H1 (cell line): ENCODE data around the gene SCAPER. TPM values are rescaled to one million over a fixed set of nuclear protein-coding genes. Genes with fewer than 3 reads are reported as not detected.

Experiments
- CTCF ChIA-PET: fragments of 300-600 bp; sonication (Branson Sonifier 250); formaldehyde crosslinking; loops from one replicate; lab custom pipeline; 2021; ENCODE audit not compliant: partially characterized antibody; lab: Charles Lee
- POLR2A ChIA-PET: fragments of 300-600 bp; sonication (Branson Sonifier 250); formaldehyde crosslinking; loops from one replicate; lab custom pipeline; 2021; ENCODE audit warnings: inconsistent platforms; ENCODE audit not compliant: partially characterized antibody; lab: Charles Lee
- DNase-seq, 2 experiments: peaks; one replicate each; pipeline versions ENCODE4 v3.0.0 to v3.0.0-alpha.2; 2010 to 2022; ENCODE audit warnings: low spot score in 2 of 2, low read depth in 1 of 2, mixed read lengths in 1 of 2
- FAIRE-seq: peaks from 2 replicates; lab custom pipeline; 2011; peaks lifted over from hg19 to GRCh38; lab: Jason Lieb, UNC
- H2AFZ ChIP-seq: 2 replicates; pipeline ENCODE4 v1.8.1; 2012; ENCODE audit warnings: low read length, inconsistent platforms
- H2AK5ac ChIP-seq: 2 replicates; pipeline ENCODE4 v1.6.1; 2013; ENCODE audit warnings: low read depth, low read length
- H2BK120ac ChIP-seq: replicated peaks from 2 replicates; pipeline ENCODE3; 2013; ENCODE audit warnings: low read depth, low read length, inconsistent platforms
- H2BK12ac ChIP-seq: 2 replicates; pipeline ENCODE4 v1.6.1; 2013; ENCODE audit warnings: low read depth, low read length
- H2BK15ac ChIP-seq: 2 replicates; pipeline ENCODE4 v1.6.1; 2013; ENCODE audit warnings: low read length
- H2BK20ac ChIP-seq: 2 replicates; pipeline ENCODE4 v1.6.1; 2013; ENCODE audit warnings: low read length
- H2BK5ac ChIP-seq: 2 replicates; pipeline ENCODE4 v1.6.1; 2013; ENCODE audit warnings: low read depth, low read length
- H3K14ac ChIP-seq: 2 replicates; pipeline ENCODE4 v1.6.1; 2013; ENCODE audit warnings: inconsistent platforms; ENCODE audit not compliant: insufficient read length
- H3K18ac ChIP-seq: 2 replicates; pipeline ENCODE4 v1.6.1; 2013; ENCODE audit warnings: low read length; ENCODE audit errors: extremely low read depth
- H3K23ac ChIP-seq: 2 replicates; pipeline ENCODE4 v1.6.1; 2013; ENCODE audit warnings: inconsistent platforms; ENCODE audit not compliant: insufficient read length
- H3K23me2 ChIP-seq: 2 replicates; pipeline ENCODE4 v1.6.1; 2013; ENCODE audit warnings: low read depth, low read length
- H3K27ac ChIP-seq: 2 replicates; pipeline ENCODE4 v1.6.1; 2011; ENCODE audit warnings: low read depth, low read length, inconsistent platforms
- H3K27me3 ChIP-seq, 4 experiments: replicated peaks in 1 of 4; 1 replicate in 1 of 4; 2 replicates in 3 of 4; pipeline versions ENCODE4 v1.6.1 to v1.8.1; 2011 to 2013; ENCODE audit warnings: low read length in 3 of 4, mild to moderate bottlenecking in 3 of 4, inconsistent platforms in 2 of 4, mixed read lengths in 2 of 4, moderate library complexity in 1 of 4; ENCODE audit not compliant: control insufficient read depth in 3 of 4, insufficient read depth in 3 of 4; ENCODE audit errors: extremely low read depth in 1 of 4
- H3K36me3 ChIP-seq, 4 experiments: 2 replicates each; pipeline versions ENCODE4 v1.6.1 to v1.8.1; 2011 to 2013; ENCODE audit warnings: mild to moderate bottlenecking in 4 of 4, low read length in 3 of 4, moderate library complexity in 2 of 4, control low read depth in 1 of 4, inconsistent platforms in 1 of 4; ENCODE audit not compliant: insufficient read depth in 4 of 4, control insufficient read depth in 2 of 4
- H3K4ac ChIP-seq: replicated peaks from 2 replicates; pipeline ENCODE3; 2013; ENCODE audit warnings: low read length, low read depth, mixed read lengths, inconsistent platforms; ENCODE audit not compliant: insufficient read length
- H3K4me1 ChIP-seq, 4 experiments: replicated peaks in 1 of 4; 1 replicate in 1 of 4; 2 replicates in 3 of 4; pipeline versions ENCODE4 v1.6.1 to v1.8.1; 2011 to 2013; ENCODE audit warnings: low read length in 3 of 4, inconsistent platforms in 2 of 4, mixed read lengths in 1 of 4; ENCODE audit not compliant: insufficient read depth in 4 of 4, control insufficient read depth in 3 of 4
- H3K4me2 ChIP-seq, 2 experiments: 2 replicates each; pipeline versions ENCODE4 v1.6.1 to v1.8.1; 2011 to 2013; ENCODE audit warnings: low read depth in 2 of 2, low read length in 2 of 2, control low read depth in 1 of 2, inconsistent platforms in 1 of 2, mild to moderate bottlenecking in 1 of 2; ENCODE audit not compliant: insufficient read depth in 1 of 2
- H3K4me3 ChIP-seq, 4 experiments: fragments of 200-600, 300-600 bp in 1 of 4; sonication (generic), shearing (Covaris generic), sonication (Bioruptor Twin) in 1 of 4; 2 replicates each; pipeline versions ENCODE4 v1.5.1 to v1.8.1; 2011 to 2016; ENCODE audit warnings: low read length in 4 of 4, low read depth in 3 of 4, control low read depth in 2 of 4, inconsistent platforms in 2 of 4, mild to moderate bottlenecking in 2 of 4, mixed read lengths in 1 of 4, moderate library complexity in 1 of 4; ENCODE audit not compliant: insufficient read depth in 2 of 4; ENCODE audit errors: extremely low read depth in 1 of 4
- H3K56ac ChIP-seq: replicated peaks from 2 replicates; pipeline ENCODE3; 2013; ENCODE audit warnings: low read depth, mild to moderate bottlenecking, mixed read lengths, low read length, inconsistent platforms; ENCODE audit not compliant: insufficient read length
- H3K79me1 ChIP-seq: 2 replicates; pipeline ENCODE4 v1.6.1; 2013; ENCODE audit warnings: low read depth, low read length, control low read depth
- H3K79me2 ChIP-seq, 2 experiments: 2 replicates each; pipeline versions ENCODE4 v1.6.1 to v1.8.1; 2012 to 2013; ENCODE audit warnings: low read length in 2 of 2, mild to moderate bottlenecking in 2 of 2, inconsistent platforms in 1 of 2; ENCODE audit not compliant: insufficient read depth in 2 of 2, control insufficient read depth in 1 of 2
- H3K9ac ChIP-seq, 4 experiments: replicated peaks in 1 of 4; 1 replicate in 1 of 4; 2 replicates in 3 of 4; pipeline versions ENCODE4 v1.6.1 to v1.8.1; 2011 to 2013; ENCODE audit warnings: low read depth in 3 of 4, low read length in 3 of 4, control low read depth in 2 of 4, mild to moderate bottlenecking in 2 of 4, moderate library complexity in 2 of 4, inconsistent platforms in 1 of 4; ENCODE audit errors: extremely low read depth in 1 of 4
- H3K9me3 ChIP-seq, 2 experiments: 2 replicates each; pipeline versions ENCODE4 v1.6.1 to v1.8.1; 2012 to 2013; ENCODE audit warnings: mild to moderate bottlenecking in 2 of 2, moderate library complexity in 2 of 2, control low read depth in 1 of 2, inconsistent platforms in 1 of 2, low read depth in 1 of 2, low read length in 1 of 2, mixed read lengths in 1 of 2; ENCODE audit not compliant: insufficient read depth in 2 of 2
- H4K20me1 ChIP-seq, 2 experiments: replicated peaks in 1 of 2; 2 replicates each; pipeline versions ENCODE3 to v1.8.1; 2011 to 2013; ENCODE audit warnings: inconsistent platforms in 2 of 2, low read length in 2 of 2, mild to moderate bottlenecking in 1 of 2; ENCODE audit not compliant: insufficient read depth in 2 of 2, control insufficient read depth in 1 of 2
- H4K5ac ChIP-seq: 2 replicates; pipeline ENCODE4 v1.6.1; 2013; ENCODE audit warnings: low read length, low read depth, mixed read lengths, inconsistent platforms; ENCODE audit not compliant: insufficient read length
- H4K8ac ChIP-seq: 2 replicates; pipeline ENCODE4 v1.8.0; 2013; ENCODE audit warnings: mild to moderate bottlenecking, moderate library complexity, low read length, inconsistent platforms; ENCODE audit not compliant: insufficient read depth; ENCODE audit errors: extremely low read depth
- H4K91ac ChIP-seq: replicated peaks from 2 replicates; pipeline ENCODE3; 2013; ENCODE audit warnings: low read length, mixed read lengths, inconsistent platforms; ENCODE audit not compliant: insufficient read length
- CBX8 ChIP-seq: fragments of 300-800, 300-1000 bp; sonication (generic); IDR thresholded peaks from 2 replicates; pipeline ENCODE4 v1.7.1; 2016; ENCODE audit warnings: low read depth, low read length, borderline replicate concordance
- CHD1 ChIP-seq: IDR thresholded peaks from 2 replicates; pipeline ENCODE4 v1.6.1; 2012; ENCODE audit warnings: low read depth, low read length, improper control_type of control experiment
- GTF2F1 ChIP-seq: IDR thresholded peaks from 2 replicates; pipeline ENCODE4 v1.6.1; 2012; ENCODE audit warnings: low read depth, low read length, improper control_type of control experiment, borderline replicate concordance
- RNF2 ChIP-seq: fragments of 200-900, 300-1000 bp; sonication (generic); IDR thresholded peaks from 2 replicates; pipeline ENCODE4 v1.7.1; 2016; ENCODE audit warnings: borderline replicate concordance, low read depth, mild to moderate bottlenecking, antibody characterized with exemption, low read length; ENCODE audit not compliant: poor library complexity, severe bottlenecking; ENCODE audit errors: missing control alignments
- WGBS, 2 experiments: shearing (Covaris generic) in 1 of 2; methylation state at CpG; one replicate each; pipeline versions ENCODE4 v1.1.6 to v1.1.7; 2013 to 2015; ENCODE audit warnings: low lambda C conversion rate in 2 of 2, mixed read lengths in 2 of 2, inconsistent platforms in 1 of 2, low coverage in 1 of 2, missing lambda C conversion rate in 1 of 2; ENCODE audit not compliant: insufficient replicate concordance in 2 of 2, insufficient coverage in 1 of 2, insufficient read length in 1 of 2; ENCODE audit errors: extremely low coverage in 1 of 2, missing lambda C conversion rate in 1 of 2; 5-methylcytosine and 5-hydroxymethylcytosine counted together
- polyA plus RNA-seq, 7 experiments: library from polyadenylated mRNA; depleted of rRNA in 3 of 7; stranded (reverse) in 5 of 7; unstranded in 2 of 7; fragments of >200 nt in 5 of 7; fragments of 200-250 nt in 2 of 7; gene quantifications; 1 replicate in 5 of 7; 2 replicates in 1 of 7; 4 replicates in 1 of 7; pipeline versions ENCODE4 v1.2.1 to v1.2.3, GENCODE V29; 2011 to 2013; ENCODE audit warnings: missing spikeins in 2 of 7, mixed read lengths in 2 of 7
- total RNA-seq: library from RNA; stranded (reverse); fragmentation: NEBNext Ultra II Directional; extraction: Animal tissue kit (Norgen Biotek cat#: 25700); gene quantifications from 2 replicates; pipeline ENCODE4 v1.2.1, GENCODE V29; 2021

SCAPER gene
- total and polyA plus RNA-seq, 2 of the 8 experiments (the other 6 are each of a cell fraction or from before 2014, with no cell fraction given), result 1.6 to 6.8 TPM

DNA sequence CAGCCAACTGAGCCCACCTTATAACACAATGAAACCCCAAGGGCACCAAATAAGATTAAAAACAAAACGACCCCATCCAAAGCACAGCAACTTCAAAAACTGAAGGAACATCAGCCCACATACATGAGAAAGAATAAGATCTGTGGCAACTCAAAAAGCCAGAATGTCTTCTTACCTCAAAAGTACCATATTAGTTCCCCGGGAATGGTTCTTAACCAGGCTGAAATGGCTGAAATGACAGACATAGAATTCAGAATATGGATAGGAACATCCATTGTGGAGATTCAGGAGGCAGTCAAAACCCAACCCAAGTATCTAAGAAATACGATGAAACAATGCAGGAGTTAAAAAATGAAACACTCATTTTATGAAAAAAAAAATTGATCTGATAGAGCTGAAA is 222.3 kb downstream of the SCAPER start:
- no peak overlapping the region for H2BK12ac ChIP-seq
- no peak overlapping the region for H4K5ac ChIP-seq
- no peak overlapping the region for H3K14ac ChIP-seq
- no peak overlapping the region for H3K23ac ChIP-seq
- no peak overlapping the region for H2BK20ac ChIP-seq
- 88% methylated on average over 3 of the region's 3 CpGs; no CpG with 5 or more reads in 1 of the 2 experiments for WGBS, 2 experiments
- no peaks in the 10 kb centered on the region for H3K4me1 ChIP-seq
- H3K4me3 ChIP-seq, result no peak overlapping the region
- TF ChIP-seq RNF2 (no peak), GTF2F1 (no peak), CHD1 (no peak), CBX8 (no peak)
- H3K9ac ChIP-seq, result no peak overlapping the region
- no peaks in the 10 kb centered on the region for H3K79me1 ChIP-seq
- H3K4ac ChIP-seq, result no peak overlapping the region
- no peaks in the 10 kb centered on the region for H3K23me2 ChIP-seq
- no peaks in the 10 kb centered on the region for H4K20me1 ChIP-seq
- H3K27me3 ChIP-seq, result peaks cover 0 to 1% (median 0%) of the 10 kb centered on the region in 4 experiments; a peak in 1 of 7 replicates
- no peak overlapping the region for H2BK15ac ChIP-seq
- no peak overlapping the region for H2BK5ac ChIP-seq
- DNase-seq, result no peak
- H3K56ac ChIP-seq, result no peak overlapping the region
- no peak overlapping the region for H3K18ac ChIP-seq
- no peak overlapping the region for H3K4me2 ChIP-seq
- FAIRE-seq, result no peak
- CTCF ChIA-PET, result interaction anchor here (1.5 kb wide), 1 partner anchor 40 kb away, joined by 3 read pairs; no protein-coding TSS in a partner anchor
- no peak overlapping the region for H3K27ac ChIP-seq
- H3K79me2 ChIP-seq, result no peaks in the 10 kb centered on the region; a peak in 1 of 4 replicates
- no peaks in the 10 kb centered on the region for H3K36me3 ChIP-seq
- POLR2A ChIA-PET, result no interaction called here
- H4K8ac ChIP-seq, result no peak overlapping the region
- no peak overlapping the region for H4K91ac ChIP-seq
- H2AK5ac ChIP-seq, result no peak overlapping the region
- no peak overlapping the region for H2BK120ac ChIP-seq
- H2AFZ ChIP-seq, result no peak overlapping the region
- peaks cover 0 to 3% of the 10 kb centered on the region in 2 experiments; a peak in 1 of 4 replicates for H3K9me3 ChIP-seq
